HepG2 (cell line): ENCODE measurements around the gene MKRN2OS.

Experiments used
- CEBPZ ChIP-seq: IDR thresholded peaks from 2 replicates; pipeline ENCODE4 v1.6.1; 2012; ENCODE audit warnings: low read length, improper control_type of control experiment
- PHF20 ChIP-seq: sonication (generic); formaldehyde crosslinking; IDR thresholded peaks from 2 replicates; pipeline ENCODE4 v1.5.0; 2020; ENCODE audit warnings: mild to moderate bottlenecking, missing genetic modification reagents

- no peak for TF ChIP-seq CEBPZ
- no peak for TF ChIP-seq PHF20 (CRISPR knock-in tag)
Observed at GRCh38 chr3:12585181-12585580, 39.9 kb upstream of the MKRN2OS start.
